GM19468 (cell line): ENCODE measurements around the gene DDX1.
"Not testable (repeated sequence)": the region's sequence is repeated elsewhere in the genome, so short reads cannot be mapped to it uniquely, and the experiment has no call there.

Experiments
- ATAC-seq: cut with Tn5 transposase; IDR thresholded peaks from one replicate; pipeline ENCODE4 v1.9.1; 2021; ENCODE audit warnings: mild to moderate bottlenecking, moderate library complexity, moderate number of reproducible peaks; ENCODE audit not compliant: unreplicated experiment; ENCODE audit errors: extremely low read depth

DDX1 gene

GRCh38 chr2:15594291-15595256, 2.9 kb downstream of the DDX1 start:
- ATAC-seq = no peak

- ATAC-seq = no peak
Measured at GRCh38 chr2:15595342-15595905, 3.8 kb downstream of the DDX1 start.

- ATAC-seq = no peak
Measured at GRCh38 chr2:15595936-15596335, 4.3 kb downstream of the DDX1 start.

- ATAC-seq = no peak
Measured at GRCh38 chr2:15596350-15596749, 4.7 kb downstream of the DDX1 start.

GRCh38 chr2:15596968-15597367, 5.3 kb downstream of the DDX1 start:
- ATAC-seq = no peak

GRCh38 chr2:15599994-15600393, 8.3 kb downstream of the DDX1 start:
- no peak for ATAC-seq

GRCh38 chr2:15601681-15602080, 10.0 kb downstream of the DDX1 start:
- no peak for ATAC-seq

- ATAC-seq = no peak
Measured at GRCh38 chr2:15602393-15602792, 10.7 kb downstream of the DDX1 start.

GRCh38 chr2:15603044-15603765, 11.5 kb downstream of the DDX1 start:
- no peak for ATAC-seq

- ATAC-seq = no peak
Measured at GRCh38 chr2:15603948-15604347, 12.3 kb downstream of the DDX1 start.

GRCh38 chr2:15605721-15606120, 14.1 kb downstream of the DDX1 start:
- no peak for ATAC-seq

GRCh38 chr2:15606481-15607441, 15.1 kb downstream of the DDX1 start:
- no peak for ATAC-seq

GRCh38 chr2:15607709-15608391, 16.2 kb downstream of the DDX1 start:
- ATAC-seq = no peak

- no peak for ATAC-seq
Measured at GRCh38 chr2:15608392-15608761, 16.7 kb downstream of the DDX1 start.

- ATAC-seq = no peak
Measured at GRCh38 chr2:15609341-15610042, 17.8 kb downstream of the DDX1 start.

GRCh38 chr2:15610430-15610952, 18.8 kb downstream of the DDX1 start:
- no peak for ATAC-seq

- not testable (repeated sequence) for ATAC-seq
Measured at GRCh38 chr2:15612101-15612500, 20.4 kb downstream of the DDX1 start.

GRCh38 chr2:15613736-15614429, 22.2 kb downstream of the DDX1 start:
- ATAC-seq = no peak
